GM12878 (cell line): ENCODE data around the gene CLNK. TPM values are rescaled to one million over a fixed set of nuclear protein-coding genes. Genes with fewer than 3 reads are reported as not detected.

Experiments used
- ATF2 ChIP-seq: IDR thresholded peaks from 2 replicates; pipeline ENCODE4 v1.6.1; 2012; ENCODE audit warnings: low read length, inconsistent platforms
- ATF7 ChIP-seq: fragments of 450-650 bp; IDR thresholded peaks from 2 replicates; pipeline ENCODE4 v1.6.1; 2016; ENCODE audit warnings: low read depth, mild to moderate bottlenecking
- CBFB ChIP-seq: IDR thresholded peaks from 2 replicates; pipeline ENCODE4 v1.6.1; 2016; ENCODE audit warnings: antibody characterized with exemption, low read depth
- CBX5 ChIP-seq: sonication (generic); IDR thresholded peaks from 2 replicates; pipeline ENCODE4 v1.6.1; 2016; ENCODE audit warnings: low read depth, moderate library complexity, mild to moderate bottlenecking, inconsistent platforms
- DPF2 ChIP-seq: fragments of 450-650 bp; IDR thresholded peaks from 2 replicates; pipeline ENCODE4 v1.6.1; 2017; ENCODE audit warnings: mild to moderate bottlenecking
- IKZF1 ChIP-seq: fragments of 450-650 bp; conservative IDR thresholded peaks from 2 replicates; pipeline ENCODE4 v1.6.1; 2017; ENCODE audit warnings: antibody characterized with exemption, mild to moderate bottlenecking
- IKZF2 ChIP-seq, 2 experiments: fragments of 450-650 bp; IDR thresholded peaks; 2 replicates each; pipeline ENCODE4 v1.6.1; 2017; ENCODE audit warnings: mild to moderate bottlenecking in 2 of 2, moderate library complexity in 2 of 2
- MTA2 ChIP-seq: fragments of 450-650 bp; IDR thresholded peaks from 2 replicates; pipeline ENCODE4 v1.6.1; 2016; ENCODE audit warnings: low read depth, mild to moderate bottlenecking, moderate library complexity
- NBN ChIP-seq: fragments of 450-650 bp; IDR thresholded peaks from 2 replicates; pipeline ENCODE4 v1.6.1; 2016
- NFIC ChIP-seq: IDR thresholded peaks from 2 replicates; pipeline ENCODE4 v1.6.1; 2012; ENCODE audit warnings: low read depth, mild to moderate bottlenecking, inconsistent platforms, low read length, moderate library complexity
- POU2F2 ChIP-seq: IDR thresholded peaks from 3 replicates; pipeline ENCODE4 v1.6.1; 2011; ENCODE audit warnings: low read depth, mild to moderate bottlenecking, low read length, borderline replicate concordance
- RUNX3 ChIP-seq: IDR thresholded peaks from 2 replicates; pipeline ENCODE4 v1.6.1; 2012; ENCODE audit warnings: low read length, inconsistent platforms
- SPI1 ChIP-seq: IDR thresholded peaks from 2 replicates; pipeline ENCODE4 v1.6.1; 2011; ENCODE audit warnings: low read depth, mild to moderate bottlenecking, low read length, moderate library complexity, borderline replicate concordance; ENCODE audit not compliant: insufficient read depth
- SREBF1 ChIP-seq: IDR thresholded peaks from 2 replicates; pipeline ENCODE4 v1.6.1; 2012; ENCODE audit warnings: mild to moderate bottlenecking, low read length
- TARDBP ChIP-seq: IDR thresholded peaks from 2 replicates; pipeline ENCODE4 v1.6.1; 2016; ENCODE audit warnings: borderline replicate concordance
- ZNF24 ChIP-seq: fragments of 450-650 bp; IDR thresholded peaks from 2 replicates; pipeline ENCODE4 v1.6.1; 2017; ENCODE audit warnings: antibody characterized with exemption, mild to moderate bottlenecking
- ZNF622 ChIP-seq: fragments of 450-650 bp; IDR thresholded peaks from 2 replicates; pipeline ENCODE4 v1.6.1; 2017; ENCODE audit warnings: mild to moderate bottlenecking, inconsistent platforms
- polyA plus RNA-seq, 11 experiments: library from polyadenylated mRNA; depleted of rRNA in 4 of 11; unstranded in 6 of 11; stranded (reverse) in 5 of 11; fragments of >200 nt; fragmentation: Nextera tagmentation in 4 of 11; fragmentation: Illumina TruSeq in 1 of 11; extraction: Ambion mirVana in 4 of 11; extraction: Trizol in 1 of 11; gene quantifications; 1 replicate in 1 of 11; 2 replicates in 10 of 11; pipeline versions ENCODE4 v1.2.1 to v1.2.3, GENCODE V29; 2011 to 2016; ENCODE audit warnings: inconsistent platforms in 2 of 11, missing spikeins in 2 of 11, low read depth in 1 of 11
- total RNA-seq, 4 experiments: library from RNA; depleted of rRNA in 3 of 4; stranded (reverse); fragments of >200 nt in 3 of 4; fragmentation: Illumina TruSeq in 1 of 4; extraction: Trizol in 1 of 4; gene quantifications; 2 replicates each; pipeline versions ENCODE4 v1.2.1 to v1.2.3, GENCODE V29; 2013 to 2021
- TF ChIP-seq, protein P1 (sequence below): fragments of 450-650 bp; IDR thresholded peaks from 2 replicates; pipeline ENCODE4 v1.6.1; 2017; ENCODE audit warnings: mild to moderate bottlenecking, moderate library complexity

CLNK gene
- total and polyA plus RNA-seq, 10 of the 15 experiments (the other 5 are each of a cell fraction or from before 2014, with no cell fraction given): 2.1 to 14.3 (median 2.7) TPM

DNA sequence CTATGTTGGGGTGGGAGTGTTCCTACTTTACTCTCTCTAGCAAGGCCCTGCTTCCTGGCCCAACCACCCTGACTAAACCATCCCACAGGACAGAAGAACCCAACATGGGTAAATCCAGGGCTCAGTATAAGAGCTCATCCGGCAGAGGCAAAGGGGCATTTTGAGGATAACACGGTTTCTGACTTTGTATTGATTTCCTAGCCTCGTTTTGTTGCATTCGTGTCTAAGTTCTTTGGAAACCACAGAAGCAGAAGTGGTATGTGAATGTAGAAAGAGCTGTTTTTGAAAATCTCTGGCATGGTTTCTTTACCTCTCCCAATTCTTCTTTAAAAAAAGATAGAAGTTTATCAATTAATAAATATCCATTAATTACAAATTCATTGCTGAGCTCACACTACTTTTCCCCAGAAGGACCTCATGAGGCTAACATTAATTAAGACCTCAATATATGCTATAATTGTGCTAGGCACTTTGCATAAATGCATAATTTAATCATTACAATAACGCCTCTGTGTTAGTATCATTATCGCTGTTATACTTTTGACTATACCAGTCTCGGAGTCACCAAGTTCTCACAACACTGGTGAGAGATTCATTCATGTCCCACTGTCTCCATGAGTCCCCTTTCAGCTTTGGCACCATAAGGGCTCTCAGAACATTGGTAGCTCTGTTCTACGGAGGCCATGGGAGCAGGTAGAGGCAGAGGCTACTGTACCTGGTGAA lies 5.8 kb upstream of the CLNK start (continued):
- TF ChIP-seq, protein P1, sequence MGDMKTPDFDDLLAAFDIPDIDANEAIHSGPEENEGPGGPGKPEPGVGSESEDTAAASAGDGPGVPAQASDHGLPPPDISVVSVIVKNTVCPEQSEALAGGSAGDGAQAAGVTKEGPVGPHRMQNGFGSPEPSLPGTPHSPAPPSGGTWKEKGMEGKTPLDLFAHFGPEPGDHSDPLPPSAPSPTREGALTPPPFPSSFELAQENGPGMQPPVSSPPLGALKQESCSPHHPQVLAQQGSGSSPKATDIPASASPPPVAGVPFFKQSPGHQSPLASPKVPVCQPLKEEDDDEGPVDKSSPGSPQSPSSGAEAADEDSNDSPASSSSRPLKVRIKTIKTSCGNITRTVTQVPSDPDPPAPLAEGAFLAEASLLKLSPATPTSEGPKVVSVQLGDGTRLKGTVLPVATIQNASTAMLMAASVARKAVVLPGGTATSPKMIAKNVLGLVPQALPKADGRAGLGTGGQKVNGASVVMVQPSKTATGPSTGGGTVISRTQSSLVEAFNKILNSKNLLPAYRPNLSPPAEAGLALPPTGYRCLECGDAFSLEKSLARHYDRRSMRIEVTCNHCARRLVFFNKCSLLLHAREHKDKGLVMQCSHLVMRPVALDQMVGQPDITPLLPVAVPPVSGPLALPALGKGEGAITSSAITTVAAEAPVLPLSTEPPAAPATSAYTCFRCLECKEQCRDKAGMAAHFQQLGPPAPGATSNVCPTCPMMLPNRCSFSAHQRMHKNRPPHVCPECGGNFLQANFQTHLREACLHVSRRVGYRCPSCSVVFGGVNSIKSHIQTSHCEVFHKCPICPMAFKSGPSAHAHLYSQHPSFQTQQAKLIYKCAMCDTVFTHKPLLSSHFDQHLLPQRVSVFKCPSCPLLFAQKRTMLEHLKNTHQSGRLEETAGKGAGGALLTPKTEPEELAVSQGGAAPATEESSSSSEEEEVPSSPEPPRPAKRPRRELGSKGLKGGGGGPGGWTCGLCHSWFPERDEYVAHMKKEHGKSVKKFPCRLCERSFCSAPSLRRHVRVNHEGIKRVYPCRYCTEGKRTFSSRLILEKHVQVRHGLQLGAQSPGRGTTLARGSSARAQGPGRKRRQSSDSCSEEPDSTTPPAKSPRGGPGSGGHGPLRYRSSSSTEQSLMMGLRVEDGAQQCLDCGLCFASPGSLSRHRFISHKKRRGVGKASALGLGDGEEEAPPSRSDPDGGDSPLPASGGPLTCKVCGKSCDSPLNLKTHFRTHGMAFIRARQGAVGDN: no peak
- TF ChIP-seq IKZF2 (IDR thresholded peaks at IDR 0.05) (peak; percentile 20 to 43; a peak in 2 of 4 replicates), SREBF1 (no peak), SPI1 (peak; percentile 93), IKZF1 (0 out of 2 replicates have a peak, but pooled peaks have one; percentile 20), NFIC (peak; percentile 68), ATF7 (no peak), ZNF24 (peak; percentile 30; the same call in 1 of the 2 replicates), ATF2 (peak; percentile 55), CBX5 (0 out of 2 replicates have a peak, but pooled peaks have one; percentile 39), RUNX3 (peak; percentile 92), CBFB (0 out of 2 replicates have a peak, but pooled peaks have one; percentile 36), NBN (no peak), TARDBP (no peak), MTA2 (peak; percentile 52; the same call in 1 of the 2 replicates), DPF2 (0 out of 2 replicates have a peak, but pooled peaks have one; percentile 29), POU2F2 (peak; percentile 87; the same call in 2 of the 3 replicates), ZNF622 (no peak)
